HL-60 (cell line): Measurements from ENCODE around the gene GRM8.

Source experiments
- DNase-seq, 2 experiments: peaks; one replicate each; pipeline ENCODE4 v3.0.0-alpha.2; 2010 to 2020; ENCODE audit warnings: low read depth in 1 of 2, low spot score in 1 of 2
- H3K27ac ChIP-seq: fragments of 250-450 bp; sonication (Bioruptor Pico); replicated peaks from 2 replicates; pipeline ENCODE4 v1.5.1; 2020; ENCODE audit warnings: mild to moderate bottlenecking, moderate library complexity
- H3K27me3 ChIP-seq: fragments of 250-450 bp; sonication (Bioruptor Pico); 2 replicates; pipeline ENCODE4 v1.5.1; 2021; ENCODE audit warnings: mild to moderate bottlenecking, moderate library complexity; ENCODE audit not compliant: insufficient read depth, poor library complexity, severe bottlenecking
- H3K4me3 ChIP-seq: replicated peaks from 2 replicates; pipeline ENCODE4 v1.5.1; 2011; ENCODE audit warnings: mild to moderate bottlenecking, control low read depth, low read length; ENCODE audit not compliant: insufficient read depth
- CTCF ChIP-seq: IDR thresholded peaks from one replicate; pipeline ENCODE4 v1.5.1; 2011; ENCODE audit warnings: low read length, control low read depth, inconsistent platforms; ENCODE audit not compliant: insufficient read depth
- GABPA ChIP-seq: IDR thresholded peaks from 2 replicates; pipeline ENCODE4 v1.6.1; 2012; ENCODE audit warnings: low read depth
- POLR2AphosphoS5 ChIP-seq: IDR thresholded peaks from 2 replicates; pipeline ENCODE4 v1.6.1; 2012; ENCODE audit warnings: low read depth
- SPI1 ChIP-seq: IDR thresholded peaks from 2 replicates; pipeline ENCODE4 v1.6.1; 2012; ENCODE audit warnings: low read depth, mild to moderate bottlenecking, borderline replicate concordance
- TF ChIP-seq, protein P1 (sequence below): IDR thresholded peaks from 2 replicates; pipeline ENCODE4 v1.6.1; 2012; ENCODE audit warnings: low read depth; ENCODE audit not compliant: insufficient replicate concordance

Gene GRM8

GRCh38 chr7:127207230-127207629 is 45.5 kb downstream of the GRM8 start:
- H3K4me3 ChIP-seq = no peak overlapping the region
- H3K27me3 ChIP-seq = no peaks in the 10 kb centered on the region
- TF ChIP-seq GABPA (no peak), CTCF (no peak), POLR2AphosphoS5 (no peak), SPI1 (no peak)
- TF ChIP-seq, protein P1, sequence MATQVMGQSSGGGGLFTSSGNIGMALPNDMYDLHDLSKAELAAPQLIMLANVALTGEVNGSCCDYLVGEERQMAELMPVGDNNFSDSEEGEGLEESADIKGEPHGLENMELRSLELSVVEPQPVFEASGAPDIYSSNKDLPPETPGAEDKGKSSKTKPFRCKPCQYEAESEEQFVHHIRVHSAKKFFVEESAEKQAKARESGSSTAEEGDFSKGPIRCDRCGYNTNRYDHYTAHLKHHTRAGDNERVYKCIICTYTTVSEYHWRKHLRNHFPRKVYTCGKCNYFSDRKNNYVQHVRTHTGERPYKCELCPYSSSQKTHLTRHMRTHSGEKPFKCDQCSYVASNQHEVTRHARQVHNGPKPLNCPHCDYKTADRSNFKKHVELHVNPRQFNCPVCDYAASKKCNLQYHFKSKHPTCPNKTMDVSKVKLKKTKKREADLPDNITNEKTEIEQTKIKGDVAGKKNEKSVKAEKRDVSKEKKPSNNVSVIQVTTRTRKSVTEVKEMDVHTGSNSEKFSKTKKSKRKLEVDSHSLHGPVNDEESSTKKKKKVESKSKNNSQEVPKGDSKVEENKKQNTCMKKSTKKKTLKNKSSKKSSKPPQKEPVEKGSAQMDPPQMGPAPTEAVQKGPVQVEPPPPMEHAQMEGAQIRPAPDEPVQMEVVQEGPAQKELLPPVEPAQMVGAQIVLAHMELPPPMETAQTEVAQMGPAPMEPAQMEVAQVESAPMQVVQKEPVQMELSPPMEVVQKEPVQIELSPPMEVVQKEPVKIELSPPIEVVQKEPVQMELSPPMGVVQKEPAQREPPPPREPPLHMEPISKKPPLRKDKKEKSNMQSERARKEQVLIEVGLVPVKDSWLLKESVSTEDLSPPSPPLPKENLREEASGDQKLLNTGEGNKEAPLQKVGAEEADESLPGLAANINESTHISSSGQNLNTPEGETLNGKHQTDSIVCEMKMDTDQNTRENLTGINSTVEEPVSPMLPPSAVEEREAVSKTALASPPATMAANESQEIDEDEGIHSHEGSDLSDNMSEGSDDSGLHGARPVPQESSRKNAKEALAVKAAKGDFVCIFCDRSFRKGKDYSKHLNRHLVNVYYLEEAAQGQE = no peak
- no peak for DNase-seq
- no peak overlapping the region for H3K27ac ChIP-seq

GRCh38 chr7:127194571-127194970 is 58.2 kb downstream of the GRM8 start:
- no peak for TF ChIP-seq SPI1
- TF ChIP-seq POLR2AphosphoS5 = no peak
- no peak for TF ChIP-seq GABPA
- TF ChIP-seq, protein P1 = no peak
- no peak for TF ChIP-seq CTCF
- Histone ChIP-seq H3K4me3 (no peak overlapping the region), H3K27me3 (peaks cover 5% of the 10 kb centered on the region), H3K27ac (no peak overlapping the region)
- DNase-seq = no peak

GRCh38 chr7:127189886-127190285 is 62.9 kb downstream of the GRM8 start:
- peaks cover 5% of the 10 kb centered on the region for H3K27me3 ChIP-seq
- H3K27ac ChIP-seq = no peak overlapping the region
- H3K4me3 ChIP-seq = no peak overlapping the region
- DNase-seq = no peak
- TF ChIP-seq SPI1 (no peak), CTCF (no peak), GABPA (no peak), POLR2AphosphoS5 (no peak)
- TF ChIP-seq, protein P1 = no peak
